Natural killer cell (primary cell): ENCODE data around the gene PRSS53. TPM values are rescaled to one million over a fixed set of nuclear protein-coding genes. Genes with fewer than 3 reads are reported as not detected.
A peak's percentile ranks its signal among the peaks of the same experiment; 100 is the strongest.

ENCODE experiments used
- ATAC-seq, 3 donors: fragments of 150-1000 bp in 2 of 3; fragments of 200-7000 bp in 1 of 3; cut with Tn5 transposase; 1 replicate in 1 of 3; 2 replicates in 2 of 3; pipeline ENCODE4 v1.10.0; 2021; ENCODE audit warnings: mild to moderate bottlenecking in 2 of 3, moderate library complexity in 2 of 3
- DNase-seq, 2 donors: peaks; one replicate each; pipeline versions ENCODE4 v3.0.0 to v3.0.0-alpha.2; 2013 to 2021; ENCODE audit warnings: mixed read lengths in 1 of 2
- H3K27ac ChIP-seq: one replicate; pipeline ENCODE4 v1.5.1; 2013; ENCODE audit warnings: mild to moderate bottlenecking, low read length
- H3K27me3 ChIP-seq: one replicate; pipeline ENCODE4 v1.6.1; 2013; ENCODE audit warnings: low read length; ENCODE audit not compliant: control insufficient read depth, insufficient read depth
- H3K36me3 ChIP-seq: one replicate; pipeline ENCODE4 v1.6.1; 2013; ENCODE audit warnings: low read length; ENCODE audit not compliant: control insufficient read depth, insufficient read depth
- H3K4me1 ChIP-seq: one replicate; pipeline ENCODE4 v1.6.1; 2013; ENCODE audit warnings: low read length; ENCODE audit not compliant: control insufficient read depth, insufficient read depth
- H3K4me3 ChIP-seq: one replicate; pipeline ENCODE4 v1.5.1; 2013; ENCODE audit warnings: low read length
- H3K9me3 ChIP-seq: one replicate; pipeline ENCODE4 v1.6.1; 2013; ENCODE audit warnings: low read length; ENCODE audit not compliant: control insufficient read depth, insufficient read depth
- H3K27ac Mint-ChIP-seq, 2 donors: one replicate each; pipeline ENCODE4 v1.8.0; 2022; ENCODE audit warnings: mild to moderate bottlenecking in 2 of 2, mixed read lengths in 2 of 2, moderate library complexity in 1 of 2
- H3K27me3 Mint-ChIP-seq, 2 donors: one replicate each; pipeline ENCODE4 v1.8.0; 2022; ENCODE audit warnings: low read depth in 2 of 2, mixed read lengths in 2 of 2
- H3K36me3 Mint-ChIP-seq: one replicate; pipeline ENCODE4 v1.8.0; 2022; ENCODE audit warnings: mixed read lengths
- H3K4me1 Mint-ChIP-seq, 2 donors: one replicate each; pipeline ENCODE4 v1.8.0; 2022; ENCODE audit warnings: mixed read lengths in 2 of 2
- H3K4me3 Mint-ChIP-seq: one replicate; pipeline ENCODE4 v1.8.0; 2022; ENCODE audit warnings: mild to moderate bottlenecking, moderate library complexity, mixed read lengths
- H3K9me3 Mint-ChIP-seq, 2 donors: one replicate each; pipeline ENCODE4 v1.8.0; 2022; ENCODE audit warnings: mixed read lengths in 2 of 2
- WGBS: methylation state at CpG from one replicate; pipeline ENCODE4 v1.1.7; 2013; ENCODE audit warnings: missing lambda C conversion rate; ENCODE audit not compliant: insufficient coverage; 5-methylcytosine and 5-hydroxymethylcytosine counted together
- intact Hi-C: fragments of 100-400 bp; cut with micrococcal nuclease; formaldehyde crosslinking; loops from one replicate; pipeline ENCODE4 v1.14.2; 2022
- total RNA-seq, 4 donors: library from RNA; stranded (reverse); fragments of 120-200 nt in 1 of 4; gene quantifications; one replicate each; pipeline versions ENCODE4 v1.2.3 to v1.2.4, GENCODE V29; 2013 to 2022
- TF ChIP-seq, protein P1 (sequence below): fragments of 200-600 bp; IDR thresholded peaks from one replicate; pipeline ENCODE4 v1.8.0; 2022; ENCODE audit warnings: antibody characterized with exemption

The PRSS53 gene
- total RNA-seq, 3 donors from 2014 or later (not counting 1 experiment from before 2014, with no cell fraction given) = 4.3 to 7.4 (median 5.1) TPM

DNA sequence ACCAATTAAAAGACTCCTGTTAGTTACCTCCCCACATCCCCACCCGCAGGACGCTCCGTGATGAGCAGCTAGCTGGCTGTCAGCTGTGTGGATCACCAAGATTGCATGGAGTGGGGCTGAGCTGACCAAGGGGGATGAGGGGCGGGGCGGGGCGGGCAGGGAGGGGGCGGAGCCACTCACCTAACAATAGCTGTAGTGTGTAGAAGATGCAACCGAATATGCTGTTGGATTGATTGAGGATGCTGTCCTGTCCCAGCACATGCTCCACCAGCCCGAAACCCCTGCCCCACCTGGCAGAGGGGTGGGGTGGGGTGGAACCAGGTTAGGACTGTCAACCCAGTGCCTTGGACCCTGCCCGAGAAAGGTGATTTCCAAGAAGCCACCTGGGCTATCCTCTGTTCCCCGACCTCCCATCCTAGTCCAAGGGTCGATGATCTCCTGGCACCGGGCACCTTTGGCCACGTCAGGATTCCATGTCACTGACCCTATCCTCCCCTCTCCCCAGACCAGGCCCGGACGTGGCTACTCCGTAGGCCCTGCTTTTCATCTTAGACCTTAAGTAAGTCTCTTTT lies 4.5 kb upstream of the PRSS53 start:
- TF ChIP-seq, protein P1, sequence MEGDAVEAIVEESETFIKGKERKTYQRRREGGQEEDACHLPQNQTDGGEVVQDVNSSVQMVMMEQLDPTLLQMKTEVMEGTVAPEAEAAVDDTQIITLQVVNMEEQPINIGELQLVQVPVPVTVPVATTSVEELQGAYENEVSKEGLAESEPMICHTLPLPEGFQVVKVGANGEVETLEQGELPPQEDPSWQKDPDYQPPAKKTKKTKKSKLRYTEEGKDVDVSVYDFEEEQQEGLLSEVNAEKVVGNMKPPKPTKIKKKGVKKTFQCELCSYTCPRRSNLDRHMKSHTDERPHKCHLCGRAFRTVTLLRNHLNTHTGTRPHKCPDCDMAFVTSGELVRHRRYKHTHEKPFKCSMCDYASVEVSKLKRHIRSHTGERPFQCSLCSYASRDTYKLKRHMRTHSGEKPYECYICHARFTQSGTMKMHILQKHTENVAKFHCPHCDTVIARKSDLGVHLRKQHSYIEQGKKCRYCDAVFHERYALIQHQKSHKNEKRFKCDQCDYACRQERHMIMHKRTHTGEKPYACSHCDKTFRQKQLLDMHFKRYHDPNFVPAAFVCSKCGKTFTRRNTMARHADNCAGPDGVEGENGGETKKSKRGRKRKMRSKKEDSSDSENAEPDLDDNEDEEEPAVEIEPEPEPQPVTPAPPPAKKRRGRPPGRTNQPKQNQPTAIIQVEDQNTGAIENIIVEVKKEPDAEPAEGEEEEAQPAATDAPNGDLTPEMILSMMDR = no peak
- no peak overlapping the region for H3K27ac Mint-ChIP-seq
- no peaks in the 10 kb centered on the region for H3K27me3 ChIP-seq
- no peak overlapping the region for H3K4me3 ChIP-seq
- intact Hi-C loops = loop anchor here (5.0 kb wide), 1 partner anchor 61 kb away; the partner anchor contains the start of gene STX4
- peak overlapping the region; percentile 40 for H3K4me3 Mint-ChIP-seq
- no peak for ATAC-seq
- no peaks in the 10 kb centered on the region for H3K27me3 Mint-ChIP-seq
- peaks cover 22 to 24% of the 10 kb centered on the region in 2 donors for H3K4me1 Mint-ChIP-seq
- H3K36me3 ChIP-seq = peaks cover 13% of the 10 kb centered on the region
- WGBS = 78% methylated on average over 15 of the region's 17 CpGs
- no peak for DNase-seq
- no peaks in the 10 kb centered on the region for H3K36me3 Mint-ChIP-seq
- no peaks in the 10 kb centered on the region for H3K9me3 ChIP-seq
- no peak overlapping the region for H3K27ac ChIP-seq
- peaks cover 26% of the 10 kb centered on the region for H3K4me1 ChIP-seq
- H3K9me3 Mint-ChIP-seq = no peaks in the 10 kb centered on the region

DNA sequence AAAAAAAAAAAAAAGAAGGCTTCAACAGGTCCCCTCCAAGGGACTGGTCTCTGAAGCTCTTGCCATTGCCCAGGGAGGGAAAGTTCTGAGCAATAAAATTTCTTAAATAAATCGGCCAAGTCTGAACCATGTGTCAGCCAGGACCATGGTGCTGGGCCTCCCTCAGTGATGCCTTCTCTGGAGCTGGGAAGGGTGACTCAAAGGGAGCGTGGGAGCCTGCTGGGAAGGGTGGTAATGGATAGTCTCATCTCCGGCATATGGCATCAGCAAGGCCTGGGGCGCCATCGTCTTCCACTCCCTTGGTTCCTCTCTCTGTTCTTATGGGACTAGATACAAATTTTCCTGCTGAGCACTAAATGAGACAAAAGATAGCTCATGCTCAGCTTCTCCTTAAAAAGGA lies 3.6 kb upstream of the PRSS53 start:
- Histone ChIP-seq H3K9me3 (no peaks in the 10 kb centered on the region), H3K4me3 (no peak overlapping the region), H3K27me3 (no peaks in the 10 kb centered on the region), H3K4me1 (peaks cover 26% of the 10 kb centered on the region), H3K27ac (no peak overlapping the region), H3K36me3 (peaks cover 14% of the 10 kb centered on the region)
- TF ChIP-seq, protein P1 = no peak
- intact Hi-C loops = loop anchor here (5.0 kb wide), 1 partner anchor 60 kb away; the partner anchor contains the start of gene STX4
- Mint-ChIP-seq H3K4me3 (peak overlapping the region; percentile 35), H3K27me3 (no peaks in the 10 kb centered on the region), H3K4me1 (peaks cover 22 to 24% of the 10 kb centered on the region in 2 donors), H3K27ac (peak overlapping the region in 1 of 2 donors; percentile 51), H3K36me3 (no peaks in the 10 kb centered on the region), H3K9me3 (no peaks in the 10 kb centered on the region)
- DNase-seq (no peak), ATAC-seq (no peak)
- WGBS = 98% methylated on average over 5 of the region's 5 CpGs

DNA sequence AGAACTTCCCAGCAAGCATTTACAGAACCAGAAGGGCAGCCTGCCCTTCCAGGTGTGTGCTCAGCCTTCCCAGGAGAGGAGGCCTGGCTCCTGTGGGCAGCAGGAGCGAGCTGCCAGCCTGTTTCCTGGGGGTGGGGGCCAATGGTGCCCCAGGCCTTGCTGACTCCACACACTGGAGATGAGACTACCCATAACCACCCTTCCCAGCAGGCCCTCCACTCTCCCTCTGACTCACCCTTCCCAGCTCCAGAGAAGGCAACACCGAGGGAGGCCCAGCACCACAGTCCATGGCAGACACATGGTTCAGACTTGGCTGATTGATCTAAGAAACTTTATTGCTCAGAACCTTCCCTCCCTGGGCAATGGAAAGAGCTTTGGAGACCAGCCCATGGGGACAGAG lies 1.8 kb upstream of the PRSS53 start:
- H3K36me3 ChIP-seq = peaks cover 21% of the 10 kb centered on the region
- H3K9me3 ChIP-seq = no peaks in the 10 kb centered on the region
- no peak overlapping the region for H3K4me3 Mint-ChIP-seq
- TF ChIP-seq, protein P1 = no peak
- no peaks in the 10 kb centered on the region for H3K27me3 Mint-ChIP-seq
- ATAC-seq = no peak
- no peaks in the 10 kb centered on the region for H3K9me3 Mint-ChIP-seq
- peaks cover 20% of the 10 kb centered on the region for H3K4me1 ChIP-seq
- WGBS = 90% methylated on average over 2 of the region's 2 CpGs
- peaks cover 16 to 28% of the 10 kb centered on the region in 2 donors for H3K4me1 Mint-ChIP-seq
- no peak overlapping the region for H3K27ac Mint-ChIP-seq
- H3K4me3 ChIP-seq = no peak overlapping the region
- H3K36me3 Mint-ChIP-seq = no peaks in the 10 kb centered on the region
- H3K27ac ChIP-seq = no peak overlapping the region
- H3K27me3 ChIP-seq = no peaks in the 10 kb centered on the region
- intact Hi-C loops = loop anchor here (5.0 kb wide), 1 partner anchor 58 kb away; the partner anchor contains the start of gene STX4
- DNase-seq = no peak

DNA sequence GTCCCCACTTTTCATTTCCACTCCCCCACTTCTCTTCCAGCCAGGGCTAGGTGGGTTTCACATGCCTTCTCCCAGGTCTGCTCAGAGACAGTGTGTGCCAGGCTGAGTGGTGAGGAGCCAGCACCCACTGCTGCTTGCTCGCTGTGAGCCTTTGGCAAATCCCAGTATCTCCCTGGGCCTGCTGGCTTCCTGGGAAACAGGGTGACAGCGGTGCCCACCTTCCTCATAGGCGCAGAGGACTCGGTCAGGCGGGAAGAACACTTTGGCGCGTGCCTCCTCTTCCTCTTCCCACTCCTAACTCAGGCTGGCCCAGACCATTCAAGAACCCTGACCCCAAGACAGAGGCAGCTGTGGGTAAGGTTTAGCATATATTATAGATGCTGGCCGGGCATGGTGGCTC lies 456 bp upstream of the PRSS53 start:
- Histone ChIP-seq H3K36me3 (peaks cover 32% of the 10 kb centered on the region), H3K4me1 (peaks cover 10% of the 10 kb centered on the region), H3K9me3 (no peaks in the 10 kb centered on the region), H3K27ac (no peak overlapping the region), H3K4me3 (no peak overlapping the region), H3K27me3 (no peaks in the 10 kb centered on the region)
- Mint-ChIP-seq H3K4me3 (no peak overlapping the region), H3K27ac (no peak overlapping the region), H3K36me3 (no peaks in the 10 kb centered on the region), H3K9me3 (no peaks in the 10 kb centered on the region), H3K4me1 (peaks cover 5 to 17% of the 10 kb centered on the region in 2 donors), H3K27me3 (no peaks in the 10 kb centered on the region)
- whole genome bisulfite sequencing = 97% methylated on average over 8 of the region's 8 CpGs
- TF ChIP-seq, protein P1 = no peak
- ATAC-seq = no peak
- intact Hi-C loops = no loop called here
- DNase-seq = no peak
